HG03097 (cell line): Measurements from ENCODE around the gene APBB3.
"Not testable (repeated sequence)": the region's sequence is repeated elsewhere in the genome, so short reads cannot be mapped to it uniquely, and the experiment has no call there.

Source experiments
- ATAC-seq: cut with Tn5 transposase; IDR thresholded peaks from one replicate; pipeline ENCODE4 v1.9.1; 2021; ENCODE audit not compliant: unreplicated experiment, low FRiP score

APBB3 gene

DNA sequence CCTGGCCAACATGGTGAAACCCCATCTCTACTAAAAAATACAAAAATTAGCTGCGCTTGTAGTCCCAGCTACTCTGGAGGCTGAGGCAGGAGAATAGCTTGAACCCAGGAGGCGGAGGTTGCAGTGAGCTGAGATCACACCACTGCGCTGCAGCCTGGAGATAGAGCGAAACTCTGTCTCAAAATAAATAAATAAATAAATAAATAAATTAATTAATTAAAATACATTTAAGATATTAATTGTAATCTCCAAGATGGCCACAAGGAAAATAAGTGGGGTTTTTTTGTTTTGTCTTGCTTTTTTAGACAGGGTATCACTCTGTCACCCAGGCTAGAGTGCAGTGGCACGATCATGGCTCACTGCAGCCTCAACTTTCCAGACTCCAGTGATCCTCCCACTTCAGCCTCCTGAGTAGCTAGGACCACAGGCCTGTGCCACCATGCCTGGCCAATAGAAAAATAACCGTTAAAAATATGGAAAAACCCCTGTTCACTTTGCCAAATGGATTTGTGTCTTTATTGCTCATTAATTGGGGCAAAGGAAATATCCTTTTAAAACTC lies 14.9 kb upstream of the APBB3 start:
- not testable (repeated sequence) for ATAC-seq

DNA sequence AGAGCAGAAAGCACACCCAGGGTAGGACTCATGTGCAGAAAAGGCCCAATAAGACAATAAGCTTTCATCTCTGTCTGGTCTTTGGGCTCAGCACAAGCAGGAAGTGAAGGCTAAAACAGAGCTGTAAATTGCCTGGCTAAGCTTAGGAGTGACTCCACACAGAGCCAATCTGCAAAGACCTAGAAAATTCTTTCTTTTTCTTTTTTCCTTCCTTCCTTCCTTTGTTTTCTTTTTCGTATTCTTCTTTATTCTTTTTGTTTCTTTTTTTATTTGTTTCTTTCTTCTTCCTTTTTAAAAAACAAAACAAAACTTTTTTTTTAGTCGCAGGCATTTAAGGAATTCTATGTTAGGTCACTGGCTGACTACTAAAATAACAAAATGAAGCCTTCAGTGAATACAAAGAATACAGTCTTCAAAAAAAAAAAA lies 12.4 kb upstream of the APBB3 start:
- no peak for ATAC-seq

GRCh38 chr5:140575309-140575708 lies 10.9 kb upstream of the APBB3 start:
- no peak for ATAC-seq

GRCh38 chr5:140574165-140574564 lies 9.8 kb upstream of the APBB3 start:
- ATAC-seq, result no peak

DNA sequence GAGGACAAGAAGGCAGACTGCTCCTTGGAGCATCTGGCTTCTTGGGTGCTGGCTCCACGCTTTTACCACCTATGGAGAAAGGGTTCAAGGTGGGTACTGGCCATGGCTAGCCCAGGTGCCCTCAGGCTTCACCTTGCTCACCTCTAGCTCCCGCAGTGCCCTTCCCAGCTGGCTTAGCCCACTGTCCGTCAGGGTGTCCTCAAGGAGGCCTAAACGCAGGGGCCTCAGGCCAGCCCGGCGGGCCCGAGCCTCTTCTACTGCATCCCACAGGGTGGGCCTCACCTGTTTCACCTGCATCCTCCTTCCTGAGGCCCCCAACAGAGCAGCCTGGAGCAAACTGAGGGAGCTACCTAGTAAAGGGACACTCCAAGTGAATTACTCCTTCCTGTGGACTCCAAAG lies 9.3 kb upstream of the APBB3 start:
- ATAC-seq, result no peak

GRCh38 chr5:140571105-140571504 lies 6.7 kb upstream of the APBB3 start:
- ATAC-seq, result no peak

- ATAC-seq, result no peak
Observed at GRCh38 chr5:140570488-140570887, 6.1 kb upstream of the APBB3 start.

DNA sequence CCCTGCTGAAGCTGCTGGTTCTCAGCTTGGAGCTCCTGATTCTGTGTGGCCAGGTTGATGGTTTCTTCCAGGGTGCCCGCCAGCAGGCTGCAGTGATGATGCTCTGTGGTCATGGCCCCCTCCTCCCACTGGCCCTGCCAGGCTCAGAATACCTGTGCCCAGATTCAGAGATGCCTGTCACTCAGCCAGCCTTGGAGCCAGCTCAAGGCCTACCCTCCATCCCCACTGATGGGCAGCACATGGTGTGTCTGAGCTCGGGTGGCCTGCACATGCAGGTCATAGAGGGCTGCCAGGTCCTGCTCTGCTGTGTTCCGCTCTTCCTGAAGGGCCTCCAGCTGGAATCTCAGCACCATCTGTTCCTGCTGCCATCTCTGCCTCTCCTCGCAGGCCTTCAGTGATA lies 5.7 kb upstream of the APBB3 start:
- ATAC-seq, result no peak

DNA sequence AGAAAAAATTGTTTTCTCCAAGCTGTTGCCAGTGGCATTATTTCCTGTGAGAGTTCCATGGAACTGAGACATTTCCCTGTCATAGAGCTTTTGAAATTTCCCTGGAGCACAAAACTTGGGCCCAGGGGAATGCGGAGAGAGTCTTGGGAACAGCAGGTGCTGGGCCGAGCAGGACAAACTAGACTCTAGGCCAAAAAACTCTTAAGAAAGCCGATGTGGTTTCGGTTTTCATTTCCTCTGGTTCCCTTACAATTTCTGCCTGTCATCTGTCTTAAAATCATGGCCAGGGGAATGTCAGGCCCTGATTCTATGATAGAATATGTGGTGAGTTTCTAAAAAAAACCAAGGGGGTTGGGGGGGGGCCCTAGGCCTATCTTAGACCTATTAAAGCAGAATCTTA lies 4.8 kb upstream of the APBB3 start:
- ATAC-seq, result no peak

DNA sequence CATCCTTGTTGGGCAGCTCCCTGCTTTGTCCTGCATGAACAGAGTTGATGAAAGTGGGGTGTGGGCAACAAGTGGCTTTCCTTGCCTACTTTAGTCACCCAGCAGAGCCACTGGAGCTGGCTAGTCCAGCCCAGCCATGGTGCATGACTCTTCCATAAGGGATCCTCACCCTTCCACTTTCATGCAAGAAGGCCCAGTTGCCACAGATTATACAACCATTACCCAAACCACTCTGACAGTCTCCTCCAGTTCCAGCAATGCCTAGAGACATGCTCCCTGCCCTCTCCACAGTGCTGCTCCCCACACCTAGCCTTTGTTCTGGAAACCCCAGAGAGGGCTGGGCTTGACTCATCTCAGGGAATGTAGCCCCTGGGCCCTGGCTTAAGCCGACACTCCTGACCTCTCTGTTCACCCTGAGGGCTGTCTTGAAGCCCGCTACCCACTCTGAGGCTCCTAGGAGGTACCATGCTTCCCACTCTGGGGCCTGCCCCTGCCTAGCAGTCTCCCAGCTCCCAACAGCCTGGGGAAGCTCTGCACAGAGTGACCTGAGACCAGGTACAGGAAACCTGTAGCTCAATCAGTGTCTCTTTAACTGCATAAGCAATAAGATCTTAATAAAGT lies 4.2 kb upstream of the APBB3 start:
- ATAC-seq, result no peak

- ATAC-seq, result no peak
Observed at GRCh38 chr5:140567871-140568270, 3.5 kb upstream of the APBB3 start.

- no peak for ATAC-seq
Observed at GRCh38 chr5:140567136-140567818, 2.9 kb upstream of the APBB3 start.

DNA sequence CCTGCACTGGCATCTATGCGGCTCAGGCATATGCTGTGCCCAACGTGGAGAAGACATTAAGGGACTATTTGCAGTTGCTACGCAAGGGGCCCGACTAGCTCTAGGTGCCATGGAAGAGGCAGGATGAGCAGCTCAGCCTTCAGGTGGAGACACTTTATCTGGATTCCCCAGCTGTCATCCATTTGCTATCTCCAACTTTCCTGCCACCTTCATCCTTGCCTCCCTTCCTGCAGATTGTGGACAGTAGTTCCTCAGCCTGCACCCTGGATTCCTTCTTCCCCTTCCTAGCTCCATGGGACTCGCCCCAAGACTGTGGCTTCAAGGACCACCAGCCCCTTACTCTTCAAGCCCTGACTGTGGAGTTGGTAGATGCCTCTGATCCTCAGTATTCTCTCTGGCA lies 2.3 kb upstream of the APBB3 start:
- no peak for ATAC-seq

- no peak for ATAC-seq
Observed at GRCh38 chr5:140565780-140566095, 1.3 kb upstream of the APBB3 start.

DNA sequence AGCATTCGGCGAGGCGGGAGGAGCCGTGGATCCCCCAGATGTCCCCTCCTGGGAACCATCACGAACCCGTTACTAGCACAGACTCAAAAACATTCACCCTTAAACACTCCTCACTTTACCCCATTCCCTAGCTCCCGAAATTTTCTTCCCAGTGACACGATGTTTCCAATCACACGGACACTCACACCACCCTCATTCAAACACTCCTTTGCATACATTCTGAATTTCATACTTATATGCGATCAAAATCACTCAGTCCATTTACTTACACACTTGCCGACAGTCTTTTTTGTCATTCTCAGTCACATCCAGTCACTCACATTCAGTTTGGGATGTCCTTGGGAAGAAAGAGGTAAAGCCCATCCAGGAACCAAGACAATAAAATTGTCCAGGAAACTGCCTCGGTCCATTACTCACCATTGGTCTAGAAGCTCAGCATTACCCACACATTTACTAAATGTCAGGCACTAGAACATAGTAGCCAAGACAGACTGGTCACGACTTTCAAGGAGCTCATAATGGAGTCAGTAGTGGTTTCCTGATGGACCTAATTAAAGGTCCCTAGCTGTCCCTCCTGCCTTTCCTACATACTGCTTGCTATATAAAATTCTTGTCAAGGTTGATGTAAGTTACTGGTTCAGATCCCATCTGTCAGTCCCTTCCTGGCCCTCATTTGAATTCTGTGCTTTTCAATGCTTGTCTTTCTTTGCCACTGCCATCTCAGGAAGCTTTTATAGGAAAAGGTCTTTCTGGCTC lies 804 bp upstream of the APBB3 start:
- ATAC-seq, result no peak

GRCh38 chr5:140563596-140563995 lies 802 bp downstream of the APBB3 start:
- ATAC-seq, result no peak

- ATAC-seq, result no peak
Observed at GRCh38 chr5:140561753-140562523, 2.5 kb downstream of the APBB3 start.

- no peak for ATAC-seq
Observed at GRCh38 chr5:140560227-140560626, 4.2 kb downstream of the APBB3 start.

- no peak for ATAC-seq
Observed at GRCh38 chr5:140558542-140558941, 5.9 kb downstream of the APBB3 start.

DNA sequence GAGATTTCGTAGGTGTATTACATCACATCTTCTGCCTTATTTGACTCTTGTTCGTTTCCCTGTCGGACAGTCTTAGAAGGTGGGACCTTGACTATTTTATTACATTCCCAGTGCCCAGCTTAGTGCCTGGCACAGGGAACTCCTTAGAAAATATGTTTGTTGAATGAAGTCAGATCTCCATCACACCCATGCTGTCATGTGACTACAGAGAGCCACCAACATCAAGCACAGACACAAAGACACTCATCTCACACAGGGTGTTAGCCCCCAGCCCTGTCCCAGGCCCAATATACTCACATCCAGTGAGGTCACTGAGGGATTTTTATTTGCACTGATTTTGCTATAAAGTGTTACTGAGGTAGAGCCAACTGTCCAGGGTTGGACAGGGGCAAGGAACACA lies 6.4 kb downstream of the APBB3 start:
- no peak for ATAC-seq
